ENCODE data around the gene SMARCA2.
A peak's percentile ranks its signal among the peaks of the same experiment; 100 is the strongest.

Gene SMARCA2

DNA sequence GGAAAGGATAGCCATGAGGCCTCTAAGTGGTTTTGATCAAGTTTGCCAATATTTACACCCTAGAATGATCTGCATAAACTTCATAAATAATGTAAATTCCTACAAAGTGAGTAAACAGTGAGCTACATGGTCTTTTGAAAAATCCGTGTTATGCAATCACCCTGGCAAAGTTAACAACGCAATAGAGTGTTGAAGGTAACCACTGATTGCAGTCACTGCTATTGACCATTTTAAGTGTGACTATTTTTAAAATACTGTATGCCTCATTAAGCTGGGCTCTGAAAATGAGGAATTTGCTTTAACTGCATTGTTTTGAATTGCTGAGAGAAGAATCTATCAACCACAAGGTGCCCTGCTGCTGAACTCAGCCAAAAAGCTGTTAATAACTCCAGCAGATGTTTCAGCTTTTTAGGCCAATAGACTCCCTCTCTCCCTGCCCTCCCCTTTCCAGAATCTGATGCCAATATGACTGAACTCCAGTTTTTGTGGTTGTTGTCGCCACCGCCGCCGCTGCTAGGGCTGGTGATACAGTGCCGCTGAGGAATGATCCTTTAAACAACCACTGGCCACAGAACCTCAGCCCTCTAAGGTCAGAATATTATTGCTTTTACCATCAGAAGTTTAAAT is 35.3 kb upstream of the SMARCA2 start:
- H3K4me1 ChIP-seq (ENCODE audit: control extremely low read depth in 1 of 4, control insufficient read depth in 4 of 4, insufficient read depth in 4 of 4, low read length in 3 of 4), result no peaks in the 10 kb centered on the region
- CTCF ChIA-PET, result interaction anchor here (0.8 to 1.5 kb wide), 4 partner anchors 11 to 76 kb away, joined by 3 to 5 read pairs (median 4); no protein-coding TSS in a partner anchor
- 83% methylated on average over 5 of the region's 7 CpGs for WGBS (ENCODE audit: insufficient coverage)
- H3K9me3 ChIP-seq (ENCODE audit: control extremely low read depth in 1 of 5, control insufficient read depth in 4 of 5, insufficient read depth in 2 of 5, low read depth in 1 of 5, low read length in 4 of 5), result no peaks in the 10 kb centered on the region
- H3K36me3 ChIP-seq (ENCODE audit: control insufficient read depth in 4 of 4, insufficient read depth in 4 of 4, low read length in 3 of 4), result no peaks in the 10 kb centered on the region
- H3K27ac ChIP-seq (ENCODE audit: insufficient read depth in 1 of 2, low read depth in 1 of 2, low read length in 2 of 2, poor library complexity in 1 of 2, severe bottlenecking in 2 of 2), result no peak overlapping the region
- H3K4me3 ChIP-seq (ENCODE audit: control insufficient read depth in 1 of 7, extremely low read depth in 1 of 7, insufficient read depth in 4 of 7, low read depth in 2 of 7, low read length in 6 of 7), result no peak overlapping the region
- no peaks in the 10 kb centered on the region for H3K27me3 ChIP-seq (replicated peaks in 2 of 5; ENCODE audit: control insufficient read depth in 4 of 5, insufficient read depth in 5 of 5, low read length in 4 of 5)
- DNase-seq, result peak in 1 of 3 donors; percentile 36
- POLR2A ChIA-PET, result no interaction called here

DNA sequence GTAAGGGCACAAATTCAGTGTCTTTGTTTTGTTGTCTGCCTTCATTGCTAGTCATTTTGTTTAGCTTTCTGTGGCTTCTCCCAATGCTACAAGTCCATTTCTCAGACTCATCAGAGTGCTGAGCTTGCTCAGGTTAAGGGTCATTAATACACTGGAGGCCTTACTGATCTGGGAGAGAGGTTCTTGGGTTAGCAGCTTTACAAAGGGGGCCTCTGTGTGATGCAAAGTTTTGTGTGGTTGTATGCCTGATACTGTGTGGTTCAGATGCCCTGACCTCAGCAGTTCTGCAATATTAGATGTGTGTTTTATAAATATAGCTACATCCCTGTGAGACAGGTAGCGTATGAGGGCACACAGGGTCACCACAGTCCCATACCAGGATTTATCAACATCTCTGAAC is 34.8 kb upstream of the SMARCA2 start:
- H3K27ac ChIP-seq (ENCODE audit: insufficient read depth in 1 of 2, low read depth in 1 of 2, low read length in 2 of 2, poor library complexity in 1 of 2, severe bottlenecking in 2 of 2), result no peak overlapping the region
- DNase-seq, result no peak
- no peaks in the 10 kb centered on the region for H3K36me3 ChIP-seq (ENCODE audit: control insufficient read depth in 4 of 4, insufficient read depth in 4 of 4, low read length in 3 of 4)
- H3K4me1 ChIP-seq (ENCODE audit: control extremely low read depth in 1 of 4, control insufficient read depth in 4 of 4, insufficient read depth in 4 of 4, low read length in 3 of 4), result no peaks in the 10 kb centered on the region
- H3K4me3 ChIP-seq (ENCODE audit: control insufficient read depth in 1 of 7, extremely low read depth in 1 of 7, insufficient read depth in 4 of 7, low read depth in 2 of 7, low read length in 6 of 7), result no peak overlapping the region
- WGBS (ENCODE audit: insufficient coverage), result no CpG with 5 or more reads among the region's 1 CpG
- no peaks in the 10 kb centered on the region for H3K27me3 ChIP-seq (replicated peaks in 2 of 5; ENCODE audit: control insufficient read depth in 4 of 5, insufficient read depth in 5 of 5, low read length in 4 of 5)
- POLR2A ChIA-PET, result no interaction called here
- no peaks in the 10 kb centered on the region for H3K9me3 ChIP-seq (ENCODE audit: control extremely low read depth in 1 of 5, control insufficient read depth in 4 of 5, insufficient read depth in 2 of 5, low read depth in 1 of 5, low read length in 4 of 5)
- CTCF ChIA-PET, result interaction anchor here (0.8 to 1.5 kb wide), 2 partner anchors 11 to 75 kb away, joined by 3 to 4 read pairs; no protein-coding TSS in a partner anchor

DNA sequence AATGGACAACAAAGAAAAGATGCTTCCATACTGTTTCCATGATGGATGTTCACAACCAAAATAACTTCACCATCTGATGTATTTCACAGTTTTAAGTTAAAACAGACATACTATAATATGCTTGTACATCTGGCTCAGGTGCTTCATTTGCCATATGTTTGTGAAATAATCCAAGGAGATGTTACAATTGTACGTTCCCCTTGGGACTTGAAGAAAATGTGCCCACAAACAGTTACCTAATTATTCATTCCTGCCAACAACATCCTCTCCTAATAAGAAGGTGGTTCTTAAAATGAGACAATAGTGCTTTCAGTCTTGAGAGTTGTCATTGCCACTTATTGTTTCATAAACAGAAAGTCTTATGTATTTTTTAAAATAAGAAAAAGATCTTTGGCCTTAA is 33.1 kb upstream of the SMARCA2 start:
- Histone ChIP-seq H3K27me3 (replicated peaks in 2 of 5; ENCODE audit: control insufficient read depth in 4 of 5, insufficient read depth in 5 of 5, low read length in 4 of 5) (no peaks in the 10 kb centered on the region), H3K4me3 (ENCODE audit: control insufficient read depth in 1 of 7, extremely low read depth in 1 of 7, insufficient read depth in 4 of 7, low read depth in 2 of 7, low read length in 6 of 7) (no peak overlapping the region), H3K27ac (ENCODE audit: insufficient read depth in 1 of 2, low read depth in 1 of 2, low read length in 2 of 2, poor library complexity in 1 of 2, severe bottlenecking in 2 of 2) (no peak overlapping the region), H3K36me3 (ENCODE audit: control insufficient read depth in 4 of 4, insufficient read depth in 4 of 4, low read length in 3 of 4) (no peaks in the 10 kb centered on the region), H3K9me3 (ENCODE audit: control extremely low read depth in 1 of 5, control insufficient read depth in 4 of 5, insufficient read depth in 2 of 5, low read depth in 1 of 5, low read length in 4 of 5) (no peaks in the 10 kb centered on the region), H3K4me1 (ENCODE audit: control extremely low read depth in 1 of 4, control insufficient read depth in 4 of 4, insufficient read depth in 4 of 4, low read length in 3 of 4) (no peaks in the 10 kb centered on the region)
- no CpG with 5 or more reads among the region's 1 CpG for WGBS (ENCODE audit: insufficient coverage)
- POLR2A ChIA-PET, result no interaction called here
- DNase-seq, result no peak
- CTCF ChIA-PET, result no interaction called here

DNA sequence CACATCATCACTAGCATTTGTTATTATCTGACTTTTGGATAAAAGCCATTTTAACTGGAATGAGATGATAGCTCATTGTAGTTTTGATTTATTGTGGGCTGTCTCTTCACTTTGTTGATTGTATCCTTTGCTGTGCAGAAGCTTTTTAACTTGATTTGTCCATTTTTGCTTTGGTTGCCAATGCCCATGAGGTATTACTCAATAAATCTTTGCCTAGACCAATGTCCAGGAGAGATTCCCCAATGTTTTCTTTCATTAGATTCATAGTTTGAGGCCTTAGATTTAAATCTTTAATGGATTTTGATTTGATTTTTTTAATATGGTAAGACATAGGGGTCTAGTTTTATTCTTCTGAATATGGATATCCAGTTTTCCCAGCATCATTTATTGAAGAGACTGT is 28.8 kb upstream of the SMARCA2 start:
- H3K4me1 ChIP-seq (ENCODE audit: control extremely low read depth in 1 of 4, control insufficient read depth in 4 of 4, insufficient read depth in 4 of 4, low read length in 3 of 4), result no peaks in the 10 kb centered on the region
- no peak overlapping the region for H3K4me3 ChIP-seq (ENCODE audit: control insufficient read depth in 1 of 7, extremely low read depth in 1 of 7, insufficient read depth in 4 of 7, low read depth in 2 of 7, low read length in 6 of 7)
- no peak overlapping the region for H3K27ac ChIP-seq (ENCODE audit: insufficient read depth in 1 of 2, low read depth in 1 of 2, low read length in 2 of 2, poor library complexity in 1 of 2, severe bottlenecking in 2 of 2)
- no peaks in the 10 kb centered on the region for H3K9me3 ChIP-seq (ENCODE audit: control extremely low read depth in 1 of 5, control insufficient read depth in 4 of 5, insufficient read depth in 2 of 5, low read depth in 1 of 5, low read length in 4 of 5)
- no peak for DNase-seq
- H3K36me3 ChIP-seq (ENCODE audit: control insufficient read depth in 4 of 4, insufficient read depth in 4 of 4, low read length in 3 of 4), result no peaks in the 10 kb centered on the region
- H3K27me3 ChIP-seq (replicated peaks in 2 of 5; ENCODE audit: control insufficient read depth in 4 of 5, insufficient read depth in 5 of 5, low read length in 4 of 5), result peaks cover 0 to under 1% (median 0%) of the 10 kb centered on the region in 5 experiments
- CTCF ChIA-PET, result no interaction called here
- POLR2A ChIA-PET, result no interaction called here

DNA sequence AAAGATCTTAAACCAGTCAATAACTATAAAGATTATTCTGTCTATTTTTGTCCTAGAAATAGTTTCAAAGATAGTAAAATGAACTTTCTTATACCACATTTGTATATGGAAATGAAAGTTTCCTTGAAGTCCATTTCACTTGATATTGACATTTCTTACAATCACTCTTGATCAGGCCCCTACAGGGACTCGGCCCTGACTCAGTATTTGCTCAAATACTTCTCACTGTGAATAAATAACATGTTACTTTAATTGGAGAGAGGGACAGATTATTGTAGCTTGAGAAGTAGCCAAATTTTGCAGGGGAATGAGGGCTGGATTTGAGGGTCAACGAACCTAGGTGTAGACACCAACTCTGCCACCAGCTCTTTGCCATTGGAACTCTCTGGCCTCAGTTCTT is 25.6 kb upstream of the SMARCA2 start:
- Histone ChIP-seq H3K27ac (ENCODE audit: insufficient read depth in 1 of 2, low read depth in 1 of 2, low read length in 2 of 2, poor library complexity in 1 of 2, severe bottlenecking in 2 of 2) (no peak overlapping the region), H3K9me3 (ENCODE audit: control extremely low read depth in 1 of 5, control insufficient read depth in 4 of 5, insufficient read depth in 2 of 5, low read depth in 1 of 5, low read length in 4 of 5) (no peaks in the 10 kb centered on the region), H3K27me3 (replicated peaks in 2 of 5; ENCODE audit: control insufficient read depth in 4 of 5, insufficient read depth in 5 of 5, low read length in 4 of 5) (peaks cover 0 to 3% (median 0%) of the 10 kb centered on the region in 5 experiments), H3K4me3 (ENCODE audit: control insufficient read depth in 1 of 7, extremely low read depth in 1 of 7, insufficient read depth in 4 of 7, low read depth in 2 of 7, low read length in 6 of 7) (no peak overlapping the region), H3K36me3 (ENCODE audit: control insufficient read depth in 4 of 4, insufficient read depth in 4 of 4, low read length in 3 of 4) (no peaks in the 10 kb centered on the region), H3K4me1 (ENCODE audit: control extremely low read depth in 1 of 4, control insufficient read depth in 4 of 4, insufficient read depth in 4 of 4, low read length in 3 of 4) (no peaks in the 10 kb centered on the region)
- POLR2A ChIA-PET, result no interaction called here
- 100% methylated on average over 1 of the region's 2 CpGs for WGBS (ENCODE audit: insufficient coverage)
- CTCF ChIA-PET, result no interaction called here
- DNase-seq, result no peak

DNA sequence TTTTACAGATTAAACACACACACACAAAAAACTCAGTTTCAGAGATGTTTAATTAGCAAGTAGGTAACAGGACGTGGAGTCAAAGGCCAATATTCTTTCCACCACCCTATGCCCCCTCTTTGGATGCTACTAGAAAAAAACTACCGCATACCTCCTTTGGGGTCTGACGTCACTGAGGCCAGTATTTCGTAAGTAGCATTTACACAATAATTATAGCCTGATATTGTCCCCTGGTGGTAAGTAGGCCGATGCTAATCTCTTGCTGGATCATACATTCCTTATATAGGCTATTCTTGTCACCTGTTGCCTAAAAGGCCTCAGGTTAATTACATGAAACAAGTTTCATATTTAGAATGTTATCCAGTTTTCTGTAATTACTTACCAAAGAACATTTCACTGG is 21.0 kb upstream of the SMARCA2 start:
- no peak overlapping the region for H3K27ac ChIP-seq (ENCODE audit: insufficient read depth in 1 of 2, low read depth in 1 of 2, low read length in 2 of 2, poor library complexity in 1 of 2, severe bottlenecking in 2 of 2)
- H3K36me3 ChIP-seq (ENCODE audit: control insufficient read depth in 4 of 4, insufficient read depth in 4 of 4, low read length in 3 of 4), result no peaks in the 10 kb centered on the region
- H3K27me3 ChIP-seq (replicated peaks in 2 of 5; ENCODE audit: control insufficient read depth in 4 of 5, insufficient read depth in 5 of 5, low read length in 4 of 5), result peaks cover 0 to 5% (median 0%) of the 10 kb centered on the region in 5 experiments
- no peak for DNase-seq
- H3K4me1 ChIP-seq (ENCODE audit: control extremely low read depth in 1 of 4, control insufficient read depth in 4 of 4, insufficient read depth in 4 of 4, low read length in 3 of 4), result no peaks in the 10 kb centered on the region
- ChIA-PET CTCF (no interaction called here), POLR2A (no interaction called here)
- no peaks in the 10 kb centered on the region for H3K9me3 ChIP-seq (ENCODE audit: control extremely low read depth in 1 of 5, control insufficient read depth in 4 of 5, insufficient read depth in 2 of 5, low read depth in 1 of 5, low read length in 4 of 5)
- WGBS (ENCODE audit: insufficient coverage), result 100% methylated on average over 2 of the region's 5 CpGs
- H3K4me3 ChIP-seq (ENCODE audit: control insufficient read depth in 1 of 7, extremely low read depth in 1 of 7, insufficient read depth in 4 of 7, low read depth in 2 of 7, low read length in 6 of 7), result no peak overlapping the region

DNA sequence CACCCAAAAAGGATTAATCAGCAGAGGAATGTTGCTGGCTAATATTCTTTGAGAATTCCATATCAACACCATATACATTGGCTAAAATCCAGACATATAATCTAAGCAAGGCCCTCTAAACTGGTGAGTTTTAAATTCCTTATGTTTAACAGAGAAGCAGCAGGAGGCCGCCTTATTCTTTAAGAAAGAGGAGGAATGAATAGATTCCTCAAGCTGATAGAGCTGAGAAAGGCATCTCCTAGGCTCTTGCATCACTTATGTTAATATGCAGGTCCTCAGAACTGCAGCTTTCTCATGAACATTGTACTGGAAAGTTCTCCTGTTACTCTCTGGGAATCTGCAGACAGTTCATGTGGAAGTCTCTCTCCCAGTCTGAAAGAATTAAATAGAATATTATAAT is 20.1 kb upstream of the SMARCA2 start:
- 100% methylated on average over 1 of the region's 1 CpG for WGBS (ENCODE audit: insufficient coverage)
- Histone ChIP-seq H3K27ac (ENCODE audit: insufficient read depth in 1 of 2, low read depth in 1 of 2, low read length in 2 of 2, poor library complexity in 1 of 2, severe bottlenecking in 2 of 2) (no peak overlapping the region), H3K27me3 (replicated peaks in 2 of 5; ENCODE audit: control insufficient read depth in 4 of 5, insufficient read depth in 5 of 5, low read length in 4 of 5) (peaks cover 0 to 5% (median 0%) of the 10 kb centered on the region in 5 experiments), H3K36me3 (ENCODE audit: control insufficient read depth in 4 of 4, insufficient read depth in 4 of 4, low read length in 3 of 4) (no peaks in the 10 kb centered on the region), H3K4me1 (ENCODE audit: control extremely low read depth in 1 of 4, control insufficient read depth in 4 of 4, insufficient read depth in 4 of 4, low read length in 3 of 4) (no peaks in the 10 kb centered on the region), H3K4me3 (ENCODE audit: control insufficient read depth in 1 of 7, extremely low read depth in 1 of 7, insufficient read depth in 4 of 7, low read depth in 2 of 7, low read length in 6 of 7) (no peak overlapping the region), H3K9me3 (ENCODE audit: control extremely low read depth in 1 of 5, control insufficient read depth in 4 of 5, insufficient read depth in 2 of 5, low read depth in 1 of 5, low read length in 4 of 5) (no peaks in the 10 kb centered on the region)
- CTCF ChIA-PET, result no interaction called here
- POLR2A ChIA-PET, result no interaction called here
- no peak for DNase-seq
